HFF-Myc (cell line): ENCODE data around the gene HEATR5B.
"Not testable (repeated sequence)": the region's sequence is repeated elsewhere in the genome, so short reads cannot be mapped to it uniquely, and the experiment has no call there.

Source experiments
- DNase-seq: peaks from one replicate; pipeline ENCODE4 v3.0.0-alpha.2; 2011; ENCODE audit warnings: low read depth; ENCODE audit errors: extremely low read depth
- H3K4me3 ChIP-seq: replicated peaks from 2 replicates; pipeline ENCODE4 v1.5.1; 2011; ENCODE audit warnings: low read depth, mild to moderate bottlenecking, control low read depth, low read length
- TF ChIP-seq, protein P1 (sequence below): IDR thresholded peaks from 2 replicates; pipeline ENCODE4 v1.5.1; 2012; ENCODE audit warnings: mild to moderate bottlenecking, low read depth, low read length, control low read depth; ENCODE audit errors: missing control alignments

Gene HEATR5B

DNA sequence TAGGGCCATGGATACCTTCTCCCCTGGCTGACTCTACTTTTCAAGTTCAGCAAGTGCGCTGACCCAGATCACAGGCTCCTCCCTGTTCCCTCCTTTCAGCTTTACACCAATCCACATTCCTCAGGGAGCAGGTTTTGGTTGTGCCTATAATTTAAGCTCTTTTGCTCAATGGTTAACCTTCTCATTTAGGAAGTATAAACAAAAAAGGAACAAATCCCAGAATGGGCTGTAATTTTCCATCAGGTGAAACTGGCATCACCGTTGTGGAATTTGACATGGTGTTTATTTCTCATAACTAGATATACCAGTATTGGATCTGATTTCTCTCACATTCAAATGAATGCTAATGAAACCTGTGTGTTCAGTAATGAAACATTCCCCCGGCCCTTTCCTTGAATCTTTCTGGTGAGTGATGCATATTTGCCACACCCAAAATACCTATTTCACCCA is 131.4 kb downstream of the HEATR5B start:
- TF ChIP-seq, protein P1, sequence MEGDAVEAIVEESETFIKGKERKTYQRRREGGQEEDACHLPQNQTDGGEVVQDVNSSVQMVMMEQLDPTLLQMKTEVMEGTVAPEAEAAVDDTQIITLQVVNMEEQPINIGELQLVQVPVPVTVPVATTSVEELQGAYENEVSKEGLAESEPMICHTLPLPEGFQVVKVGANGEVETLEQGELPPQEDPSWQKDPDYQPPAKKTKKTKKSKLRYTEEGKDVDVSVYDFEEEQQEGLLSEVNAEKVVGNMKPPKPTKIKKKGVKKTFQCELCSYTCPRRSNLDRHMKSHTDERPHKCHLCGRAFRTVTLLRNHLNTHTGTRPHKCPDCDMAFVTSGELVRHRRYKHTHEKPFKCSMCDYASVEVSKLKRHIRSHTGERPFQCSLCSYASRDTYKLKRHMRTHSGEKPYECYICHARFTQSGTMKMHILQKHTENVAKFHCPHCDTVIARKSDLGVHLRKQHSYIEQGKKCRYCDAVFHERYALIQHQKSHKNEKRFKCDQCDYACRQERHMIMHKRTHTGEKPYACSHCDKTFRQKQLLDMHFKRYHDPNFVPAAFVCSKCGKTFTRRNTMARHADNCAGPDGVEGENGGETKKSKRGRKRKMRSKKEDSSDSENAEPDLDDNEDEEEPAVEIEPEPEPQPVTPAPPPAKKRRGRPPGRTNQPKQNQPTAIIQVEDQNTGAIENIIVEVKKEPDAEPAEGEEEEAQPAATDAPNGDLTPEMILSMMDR, result no peak
- no peak overlapping the region for H3K4me3 ChIP-seq
- DNase-seq, result no peak

DNA sequence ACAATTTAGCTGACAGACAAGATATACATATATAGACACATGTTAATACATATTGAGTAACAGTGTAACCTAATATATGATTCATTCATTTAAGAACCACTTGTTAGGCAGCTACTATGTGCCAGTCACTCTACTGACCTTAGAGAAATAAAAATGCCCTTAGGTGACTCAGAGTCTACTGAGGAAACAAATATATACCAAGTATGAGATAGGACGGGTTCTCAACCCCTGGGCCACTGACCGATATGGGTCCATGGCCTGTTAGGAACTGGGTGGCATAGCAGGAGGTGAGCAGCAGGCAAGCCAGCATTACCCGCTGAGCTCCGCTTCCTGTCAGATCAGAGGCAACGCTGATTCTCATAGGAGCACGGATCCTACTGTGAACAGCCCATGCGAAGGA is 132.6 kb downstream of the HEATR5B start:
- DNase-seq, result no peak

DNA sequence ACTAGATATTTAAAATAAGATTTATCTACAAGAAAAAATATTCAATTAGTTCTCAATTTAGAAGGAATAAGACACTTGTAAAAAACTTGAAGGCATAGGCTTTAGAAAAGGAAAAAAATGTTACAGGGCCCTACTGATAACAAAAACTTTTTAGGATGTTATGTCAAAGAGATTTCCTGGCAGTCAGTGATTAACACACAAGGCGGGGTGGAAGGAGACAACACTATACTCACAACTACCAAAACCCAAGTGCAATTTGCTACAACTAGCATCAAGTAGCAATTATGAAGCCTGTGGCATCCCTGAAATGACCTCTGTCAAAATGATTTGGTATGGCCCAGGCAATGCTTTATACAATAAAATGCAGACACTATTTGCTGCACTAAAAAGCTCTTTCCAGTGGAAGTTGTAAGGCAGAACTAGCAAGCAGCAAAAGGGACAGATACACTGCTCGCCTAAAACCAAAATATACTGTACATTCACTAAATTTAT is 133.1 kb downstream of the HEATR5B start:
- DNase-seq, result no peak
- TF ChIP-seq, protein P1, result no peak
- H3K4me3 ChIP-seq, result no peak overlapping the region

More for the DNA sequence above, 132.6 kb downstream of the HEATR5B start:
- H3K4me3 ChIP-seq, result no peak overlapping the region
- TF ChIP-seq, protein P1, result no peak

DNA sequence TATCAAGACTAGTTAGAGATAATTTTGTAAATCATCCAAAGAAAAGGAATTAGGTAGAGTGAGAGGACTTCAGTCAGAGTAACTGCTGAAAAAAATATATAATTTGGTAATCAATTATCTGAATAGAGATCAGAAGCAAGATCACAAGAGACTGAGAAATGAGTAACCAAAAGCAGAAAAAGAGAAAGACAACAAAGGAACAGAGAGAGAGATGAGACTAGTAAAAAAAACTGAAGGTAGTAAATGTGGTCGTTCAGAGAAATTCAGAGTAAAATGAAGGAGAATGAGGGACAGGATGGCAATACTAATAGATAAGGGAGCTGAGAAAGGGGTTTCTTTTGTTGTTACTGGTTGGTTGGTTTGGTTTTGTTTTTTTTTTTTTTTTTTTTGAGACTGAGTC is 134.3 kb downstream of the HEATR5B start:
- TF ChIP-seq, protein P1, result no peak
- no peak overlapping the region for H3K4me3 ChIP-seq
- no peak for DNase-seq

GRCh38 chr2:36945240-36945639 is 138.9 kb downstream of the HEATR5B start:
- not testable (repeated sequence) for DNase-seq, H3K4me3 ChIP-seq

DNA sequence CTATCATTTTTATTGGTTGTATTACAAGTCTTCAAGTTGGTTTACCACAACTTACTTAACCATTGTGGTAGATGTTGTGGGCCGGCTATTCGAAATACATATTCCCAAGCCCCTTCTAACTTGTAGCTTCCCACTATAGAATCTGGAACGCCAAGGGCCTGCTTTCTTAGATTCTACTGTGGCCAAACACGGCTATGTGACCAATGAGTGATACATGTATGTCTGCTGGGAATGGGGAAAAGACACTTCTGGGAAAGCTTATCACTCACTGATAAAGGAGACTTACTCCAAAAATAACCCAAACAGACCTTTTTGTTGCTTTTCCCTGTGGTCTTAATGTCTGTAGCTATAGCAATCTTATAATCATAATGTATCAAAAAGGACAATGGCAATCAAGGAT is 142.3 kb downstream of the HEATR5B start:
- H3K4me3 ChIP-seq, result no peak overlapping the region
- TF ChIP-seq, protein P1, result no peak
- DNase-seq, result no peak

DNA sequence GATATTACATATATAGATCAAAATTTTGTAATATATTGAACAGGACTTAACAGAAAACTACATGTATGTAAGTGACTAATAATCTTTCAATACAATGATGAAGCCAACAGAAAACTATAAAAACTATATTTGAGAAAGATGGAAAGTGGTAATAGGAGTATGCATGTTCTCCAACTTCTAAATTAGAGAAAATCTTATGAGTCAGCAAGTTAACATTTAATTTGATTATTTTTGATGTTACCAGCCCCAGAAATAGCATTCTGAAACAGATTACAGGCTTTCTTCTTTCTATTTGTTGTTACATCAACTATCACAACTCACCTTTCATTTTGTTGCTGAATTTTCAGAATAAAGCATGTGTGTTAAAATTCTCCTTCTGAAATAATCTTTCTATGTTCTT is 147.6 kb downstream of the HEATR5B start:
- not testable (repeated sequence) for DNase-seq, H3K4me3 ChIP-seq

GRCh38 chr2:36931688-36932087 is 152.5 kb downstream of the HEATR5B start:
- not testable (repeated sequence) for H3K4me3 ChIP-seq, DNase-seq
